ENCODE measurements around the gene STARD5.
"Not testable (repeated sequence)": the region's sequence is repeated elsewhere in the genome, so short reads cannot be mapped to it uniquely, and the experiment has no call there.

The STARD5 gene, protein sequence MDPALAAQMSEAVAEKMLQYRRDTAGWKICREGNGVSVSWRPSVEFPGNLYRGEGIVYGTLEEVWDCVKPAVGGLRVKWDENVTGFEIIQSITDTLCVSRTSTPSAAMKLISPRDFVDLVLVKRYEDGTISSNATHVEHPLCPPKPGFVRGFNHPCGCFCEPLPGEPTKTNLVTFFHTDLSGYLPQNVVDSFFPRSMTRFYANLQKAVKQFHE

DNA sequence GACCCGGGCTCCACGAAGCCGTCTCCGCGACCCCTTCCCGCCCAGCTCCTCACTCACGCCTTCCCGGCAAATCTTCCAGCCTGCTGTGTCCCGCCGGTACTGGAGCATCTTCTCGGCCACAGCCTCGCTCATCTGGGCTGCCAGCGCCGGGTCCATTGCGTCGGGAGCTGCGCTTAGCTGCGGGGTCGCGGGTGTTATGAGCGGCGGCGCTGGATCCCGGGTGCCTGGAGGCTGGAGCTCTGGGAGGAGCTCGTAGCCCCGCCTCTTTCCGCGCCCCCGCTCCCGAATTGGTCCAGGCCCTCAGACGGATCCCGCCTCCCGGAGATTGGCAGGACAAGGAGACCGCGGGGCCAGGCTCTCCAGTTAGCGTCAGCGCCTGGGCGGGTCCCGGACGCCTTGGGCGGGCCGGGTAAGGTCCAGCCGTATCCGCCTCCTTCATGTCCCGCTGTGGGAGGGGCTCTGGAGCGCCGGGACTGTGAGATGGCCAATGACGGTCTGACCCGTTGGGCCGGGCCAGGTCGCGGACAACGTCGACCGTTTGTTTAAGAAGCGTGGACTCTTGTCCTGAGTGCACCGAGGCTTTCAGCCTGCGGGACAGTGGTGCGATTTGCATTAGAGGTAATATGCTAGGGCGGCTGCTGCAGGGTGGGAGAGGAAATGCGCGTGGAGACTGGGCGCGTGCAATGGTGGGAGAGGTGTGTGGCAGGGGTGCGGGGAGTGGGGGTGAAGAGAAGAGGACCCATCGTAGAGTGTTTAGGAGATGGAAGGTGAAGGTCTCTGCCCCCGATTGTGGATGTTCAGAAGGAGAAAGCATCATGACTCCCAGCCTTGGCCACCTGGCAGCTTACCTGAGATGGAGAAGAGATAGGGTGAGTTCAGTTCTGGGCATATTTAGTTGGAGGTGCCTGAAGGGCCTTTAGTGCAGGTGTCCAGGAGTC lies at the start of gene STARD5:
Gene STARD5 (minus strand): TSS at position 198 of the 938 bp plus-strand sequence. CDS start 42 bp downstream, at position 156.
- peak; percentile 98 for DNase-seq

DNA sequence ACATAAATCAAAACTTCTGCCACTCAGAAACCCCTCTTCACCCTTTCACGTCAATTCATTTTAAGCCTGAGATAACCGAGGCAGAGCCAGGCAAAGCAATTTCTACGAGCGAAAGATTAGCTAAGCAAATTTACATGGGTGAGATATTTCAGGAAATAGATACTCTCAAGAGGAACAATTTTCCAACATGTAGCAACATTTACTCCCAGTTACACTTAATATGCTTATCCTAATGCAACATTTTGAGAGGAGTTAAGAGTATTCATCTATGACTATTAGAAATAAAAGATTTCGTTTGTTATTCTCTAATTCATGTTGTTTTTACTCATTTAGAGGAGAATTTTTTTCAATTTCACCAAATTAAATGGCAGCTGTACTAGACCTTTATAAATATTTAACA lies 49.2 kb upstream of the STARD5 start:
- no peak for DNase-seq

DNA sequence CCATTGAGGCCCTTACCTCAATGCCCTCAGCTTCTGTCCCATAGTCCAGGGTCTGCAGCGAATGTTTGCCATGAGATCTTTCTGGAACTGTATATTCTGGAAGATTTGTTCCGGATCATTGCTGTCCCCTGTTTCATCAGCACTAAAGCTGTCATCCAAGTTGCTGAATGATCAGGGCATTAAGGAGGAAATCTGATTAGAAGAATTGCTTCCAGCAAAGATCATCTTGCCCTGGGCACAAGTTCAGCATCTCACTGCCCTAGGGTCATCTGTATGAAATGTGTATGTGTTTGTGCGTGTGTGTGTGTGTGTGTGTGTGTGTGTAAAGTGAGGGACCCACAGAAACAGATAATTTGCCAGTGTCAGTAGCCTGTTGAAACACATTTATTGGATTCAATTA lies 48.6 kb upstream of the STARD5 start:
- no peak for DNase-seq

- DNase-seq: no peak
Observed at GRCh38 chr15:81363718-81364500, 40.0 kb upstream of the STARD5 start.

GRCh38 chr15:81363276-81363675 lies 39.3 kb upstream of the STARD5 start:
- DNase-seq: no peak

- no peak for DNase-seq
Observed at GRCh38 chr15:81362790-81363189, 38.8 kb upstream of the STARD5 start.

DNA sequence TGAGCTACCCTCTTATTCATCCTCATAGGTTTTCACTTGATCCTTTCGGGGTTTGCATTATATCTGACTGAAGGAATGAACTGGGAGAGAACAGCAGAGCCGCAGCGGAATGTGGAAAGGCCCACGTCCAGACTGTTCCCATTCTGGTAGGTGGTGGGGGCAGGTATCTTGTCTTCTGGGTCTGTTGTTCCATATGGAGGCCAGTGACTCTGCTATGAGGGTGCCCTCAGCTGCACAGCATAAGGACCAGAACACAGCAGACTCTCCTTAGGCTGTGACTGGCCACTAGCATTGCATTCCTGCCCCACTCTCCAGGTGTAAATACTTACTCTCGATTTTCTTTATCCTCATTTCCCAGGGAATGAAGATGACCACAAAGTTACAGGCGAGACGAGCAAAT lies 38.0 kb upstream of the STARD5 start:
- no peak for DNase-seq

DNA sequence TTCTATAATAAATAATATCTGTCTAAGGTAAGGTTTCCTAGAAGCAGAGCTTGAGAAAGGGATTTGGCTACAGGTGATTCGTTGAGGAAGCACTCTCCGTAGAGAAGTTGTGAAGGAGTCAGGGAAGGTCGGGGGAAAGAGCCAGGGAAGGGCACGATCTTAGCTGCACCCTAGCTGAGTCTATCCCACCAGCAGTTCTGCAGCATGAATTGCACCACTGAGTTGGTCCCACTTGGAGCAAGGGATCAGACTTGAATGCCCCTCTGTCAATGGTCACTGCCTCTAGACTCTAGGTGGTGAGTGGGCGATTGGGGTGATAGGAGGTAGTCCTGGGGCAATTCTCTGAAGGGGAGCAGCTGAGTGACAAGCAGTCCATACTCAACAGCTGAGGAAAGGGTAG lies 36.5 kb upstream of the STARD5 start:
- no peak for DNase-seq

DNA sequence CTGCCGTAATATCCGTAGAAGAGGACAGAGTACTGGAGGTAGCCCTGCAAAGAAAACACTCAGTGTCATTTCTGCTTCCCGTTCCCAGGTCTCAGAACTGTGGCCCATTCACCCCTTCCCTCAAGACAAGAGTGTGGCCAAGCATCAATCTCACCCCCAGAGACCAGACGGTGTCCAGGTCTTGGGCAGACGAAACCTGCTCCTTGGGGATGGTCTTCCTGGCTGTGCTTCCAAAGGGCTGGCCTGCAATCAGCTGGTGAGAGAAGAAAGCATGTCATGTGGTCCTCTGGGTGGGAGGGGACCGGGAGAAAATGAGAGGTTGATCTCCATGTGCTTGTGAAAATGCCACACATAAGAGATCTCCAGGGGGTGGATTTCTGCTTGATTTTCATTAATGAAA lies 34.3 kb upstream of the STARD5 start:
- DNase-seq: no peak

- DNase-seq: no peak
Observed at GRCh38 chr15:81357180-81357686, 33.3 kb upstream of the STARD5 start.

GRCh38 chr15:81356252-81356651 lies 32.3 kb upstream of the STARD5 start:
- DNase-seq: no peak

GRCh38 chr15:81351651-81352050 lies 27.7 kb upstream of the STARD5 start:
- no peak for DNase-seq

DNA sequence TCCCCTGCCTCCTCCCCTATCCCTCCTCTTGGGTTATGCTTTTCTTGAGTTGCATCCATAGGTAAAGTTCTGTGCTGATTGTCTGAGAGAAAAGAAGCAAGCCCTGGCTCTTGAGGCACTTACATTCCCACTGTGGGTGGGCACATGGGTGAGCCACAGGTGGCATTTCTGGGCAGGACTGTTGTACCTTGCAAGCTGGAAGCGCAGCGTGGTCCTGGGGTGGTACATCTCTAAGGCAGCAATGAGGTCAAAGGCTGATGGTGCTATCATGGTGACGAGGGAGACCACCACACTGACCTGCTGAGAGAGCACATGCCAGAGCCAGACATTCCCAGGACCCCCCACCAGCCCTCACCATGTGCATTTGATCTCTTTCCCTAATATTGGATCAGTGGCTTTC lies 25.3 kb upstream of the STARD5 start:
- no peak for DNase-seq

DNA sequence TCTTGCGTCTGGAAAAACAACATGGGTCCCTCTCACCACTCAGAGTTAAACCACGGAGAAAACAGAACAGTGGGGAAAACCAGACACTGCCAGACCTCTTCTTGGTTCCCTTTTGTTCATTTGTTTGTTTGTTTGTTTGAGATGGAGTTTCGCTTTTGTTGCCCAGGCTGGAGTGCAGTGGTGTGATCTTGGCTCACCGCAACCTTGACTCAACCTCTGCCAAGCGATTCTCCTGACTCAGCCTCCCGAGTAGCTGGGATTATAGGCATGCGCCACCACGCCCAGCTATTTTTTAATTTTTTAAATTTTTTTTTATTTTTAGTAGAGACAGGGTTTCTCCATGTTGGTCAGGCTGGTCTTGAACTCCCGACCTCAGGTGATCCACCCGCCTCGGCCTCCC lies 24.8 kb upstream of the STARD5 start:
- DNase-seq: not testable (repeated sequence)

DNA sequence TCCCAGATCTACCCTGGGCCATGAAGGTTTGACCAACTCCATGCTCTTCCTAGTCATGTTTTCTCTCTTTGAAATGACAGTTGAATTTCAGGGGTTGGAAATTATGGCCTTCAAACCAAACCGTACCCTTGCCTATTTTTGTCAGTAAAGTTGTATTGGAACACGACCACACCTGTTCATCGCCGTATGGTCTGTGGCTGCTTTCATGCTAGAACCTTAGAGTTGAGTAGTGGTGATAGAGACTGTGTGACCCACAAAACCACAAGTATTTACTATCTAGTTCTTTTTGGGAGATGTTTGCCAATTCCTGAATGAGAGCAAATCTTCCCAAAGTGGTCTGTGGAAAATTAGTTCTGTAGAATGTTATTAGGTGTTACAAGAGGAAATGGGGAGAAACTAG lies 24.0 kb upstream of the STARD5 start:
- DNase-seq: no peak

- no peak for DNase-seq
Observed at GRCh38 chr15:81346611-81347010, 22.7 kb upstream of the STARD5 start.

- DNase-seq: no peak
Observed at GRCh38 chr15:81343371-81343770, 19.4 kb upstream of the STARD5 start.

DNA sequence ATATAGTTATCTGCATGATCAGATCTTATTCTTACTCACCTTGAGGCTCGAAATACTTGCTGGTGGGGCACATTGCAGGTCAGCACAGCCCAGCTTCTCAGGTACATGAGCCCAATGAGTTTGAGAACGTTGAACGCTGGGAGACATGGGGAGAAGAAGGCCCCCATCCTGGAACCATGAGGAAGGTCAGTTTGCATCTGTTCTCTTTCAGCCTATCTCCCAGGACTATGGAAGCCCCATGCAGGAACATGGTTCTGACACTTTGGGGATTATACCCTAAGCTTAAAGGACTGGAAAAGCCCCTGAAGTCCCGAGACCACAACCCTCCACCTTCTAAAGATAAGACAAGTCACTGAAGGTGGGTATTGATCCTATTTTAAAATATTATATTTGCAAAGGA lies 17.4 kb upstream of the STARD5 start:
- no peak for DNase-seq

DNA sequence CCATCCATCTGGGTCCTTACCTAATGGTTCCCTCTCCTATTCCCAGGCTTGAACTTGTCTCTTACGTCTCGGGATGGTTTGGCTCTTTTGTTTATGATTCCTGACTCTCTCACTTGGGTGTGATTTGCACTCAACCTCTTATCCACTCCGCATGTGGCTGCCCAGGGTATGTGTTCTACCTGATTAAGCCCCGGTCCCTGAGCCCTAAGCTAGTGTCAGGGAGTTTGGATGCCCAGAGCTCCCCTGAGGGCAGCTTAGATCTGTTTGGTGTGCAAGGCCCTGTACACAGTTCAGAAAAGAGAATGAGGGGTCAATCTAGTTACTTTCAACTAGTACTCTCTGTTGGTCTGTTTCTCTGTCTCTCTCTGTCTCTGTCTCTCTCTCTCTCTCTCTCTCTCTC lies 15.9 kb upstream of the STARD5 start:
- no peak for DNase-seq

GRCh38 chr15:81339321-81339720 lies 15.4 kb upstream of the STARD5 start:
- no peak for DNase-seq

DNA sequence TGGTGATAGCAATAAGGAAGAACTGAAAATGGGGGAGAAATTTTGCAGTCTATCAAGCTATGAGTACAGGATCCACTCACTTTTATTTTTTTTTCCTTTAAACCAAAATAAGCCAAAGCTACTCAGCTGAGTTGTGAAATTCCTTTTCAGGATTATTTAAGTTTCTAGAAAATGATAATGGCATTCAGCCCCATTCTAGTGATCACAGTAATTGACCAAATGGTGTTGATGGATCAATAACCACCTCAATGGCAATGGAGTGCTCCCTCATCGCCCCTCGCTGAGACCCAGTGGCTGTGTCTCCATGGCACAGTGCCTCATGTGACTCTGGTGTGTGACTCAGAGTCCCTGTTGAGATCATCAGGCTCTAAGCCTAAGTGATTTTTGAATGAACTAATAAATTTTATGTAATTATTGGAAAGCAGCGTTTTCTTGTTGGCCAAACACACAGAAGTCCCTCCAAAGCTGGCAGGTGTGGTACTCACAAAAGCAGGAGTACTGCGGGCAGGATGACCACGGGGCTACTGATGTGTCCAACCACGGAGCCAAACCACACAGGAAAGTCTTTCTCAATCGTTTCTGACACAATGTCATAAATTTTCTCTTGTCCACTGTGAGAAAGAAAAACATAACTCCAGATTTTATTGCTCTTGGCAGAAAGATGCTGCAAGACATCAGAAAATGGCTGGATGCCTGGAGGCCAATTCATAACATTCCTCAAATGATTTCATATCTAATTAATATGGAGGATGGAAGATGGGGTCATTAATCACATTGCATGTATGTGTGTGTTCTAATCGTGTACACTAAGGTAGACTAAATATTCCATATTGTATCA lies 14.4 kb upstream of the STARD5 start:
- DNase-seq: no peak

- DNase-seq: peak; percentile 21
Observed at GRCh38 chr15:81337713-81338157, 13.8 kb upstream of the STARD5 start.

Measured in activated CD4-positive, alpha-beta T cell treated with anti-CD3 and anti-CD28 coated beads, Interleukin-2, amount 50 U/mL, for 16 hours (primary cell).